Liver (tissue), 9 donors: Measurements from ENCODE around the gene CDK11A. TPM values are rescaled to one million over a fixed set of nuclear protein-coding genes. Genes with fewer than 3 reads are reported as not detected.
"Not testable (repeated sequence)": the region's sequence is repeated elsewhere in the genome, so short reads cannot be mapped to it uniquely, and the experiment has no call there.

Experiments used
- DNase-seq: peaks from one replicate; pipeline ENCODE4 v3.0.0-alpha.2; 2017; ENCODE audit warnings: low spot score
- H3K27ac ChIP-seq, 2 donors: one replicate each; pipeline ENCODE4 v1.7.0; 2013; ENCODE audit warnings: inconsistent platforms in 2 of 2, low read length in 2 of 2, control low read depth in 1 of 2, low read depth in 1 of 2, mild to moderate bottlenecking in 1 of 2
- H3K27me3 ChIP-seq, 4 donors: one replicate each; pipeline versions ENCODE4 v1.6.1 to v1.7.0; 2013; ENCODE audit warnings: low read length in 3 of 4, inconsistent platforms in 1 of 4, mild to moderate bottlenecking in 1 of 4, moderate library complexity in 1 of 4; ENCODE audit not compliant: control insufficient read depth in 4 of 4, insufficient read depth in 4 of 4
- H3K36me3 ChIP-seq, 4 donors: one replicate each; pipeline versions ENCODE4 v1.6.1 to v1.7.0; 2013; ENCODE audit warnings: low read length in 3 of 4, mild to moderate bottlenecking in 3 of 4, low read depth in 1 of 4, moderate library complexity in 1 of 4; ENCODE audit not compliant: control insufficient read depth in 4 of 4, insufficient read depth in 3 of 4
- H3K4me1 ChIP-seq, 4 donors: one replicate each; pipeline versions ENCODE4 v1.6.1 to v1.7.0; 2013; ENCODE audit warnings: low read length in 3 of 4, mild to moderate bottlenecking in 3 of 4, moderate library complexity in 1 of 4; ENCODE audit not compliant: control insufficient read depth in 4 of 4, insufficient read depth in 4 of 4
- H3K4me3 ChIP-seq, 3 donors: one replicate each; pipeline versions ENCODE4 v1.6.1 to v1.7.0; 2013; ENCODE audit warnings: low read length in 3 of 3, control low read depth in 1 of 3, low read depth in 1 of 3, mild to moderate bottlenecking in 1 of 3
- H3K9ac ChIP-seq, 2 donors: one replicate each; pipeline ENCODE4 v1.7.0; 2013; ENCODE audit warnings: low read length in 2 of 2, mild to moderate bottlenecking in 2 of 2, moderate library complexity in 2 of 2, control low read depth in 1 of 2, low read depth in 1 of 2
- H3K9me3 ChIP-seq, 4 donors: one replicate each; pipeline versions ENCODE4 v1.6.1 to v1.7.0; 2013; ENCODE audit warnings: low read length in 3 of 4; ENCODE audit not compliant: control insufficient read depth in 4 of 4
- EGR1 ChIP-seq, 2 donors: IDR thresholded peaks; 2 replicates each; pipeline ENCODE4 v1.6.1; 2016 to 2018; ENCODE audit warnings: antibody characterized with exemption in 2 of 2, low read depth in 2 of 2
- FOXA1 ChIP-seq: IDR thresholded peaks from 2 replicates; pipeline ENCODE4 v1.6.1; 2016; ENCODE audit warnings: antibody characterized with exemption
- FOXA2 ChIP-seq: IDR thresholded peaks from 2 replicates; pipeline ENCODE4 v1.6.1; 2016; ENCODE audit warnings: antibody characterized with exemption
- GABPA ChIP-seq, 2 donors: IDR thresholded peaks in 1 of 2; conservative IDR thresholded peaks in 1 of 2; 2 replicates each; pipeline ENCODE4 v1.6.1; 2016; ENCODE audit warnings: antibody characterized with exemption in 2 of 2, mild to moderate bottlenecking in 1 of 2, moderate library complexity in 1 of 2
- HNF4A ChIP-seq, 2 donors: conservative IDR thresholded peaks; 2 replicates each; pipeline ENCODE4 v1.6.1; 2016; ENCODE audit warnings: antibody characterized with exemption in 2 of 2, mild to moderate bottlenecking in 2 of 2
- HNF4G ChIP-seq: IDR thresholded peaks from 2 replicates; pipeline ENCODE4 v1.6.1; 2016; ENCODE audit warnings: antibody characterized with exemption
- JUND ChIP-seq, 2 donors: IDR thresholded peaks; 2 replicates each; pipeline ENCODE4 v1.6.1; 2016; ENCODE audit warnings: antibody characterized with exemption in 2 of 2
- NR2F2 ChIP-seq: IDR thresholded peaks from 2 replicates; pipeline ENCODE4 v1.6.1; 2016; ENCODE audit warnings: antibody characterized with exemption
- RAD21 ChIP-seq, 2 donors: IDR thresholded peaks; 2 replicates each; pipeline ENCODE4 v1.6.1; 2016; ENCODE audit warnings: antibody characterized with exemption in 2 of 2, mild to moderate bottlenecking in 2 of 2
- RXRA ChIP-seq, 2 donors: IDR thresholded peaks; 2 replicates each; pipeline ENCODE4 v1.6.1; 2017 to 2018; ENCODE audit warnings: antibody characterized with exemption in 2 of 2, mild to moderate bottlenecking in 1 of 2
- SP1 ChIP-seq: IDR thresholded peaks from 2 replicates; pipeline ENCODE4 v1.6.1; 2018; ENCODE audit warnings: antibody characterized with exemption, mild to moderate bottlenecking
- TAF1 ChIP-seq: conservative IDR thresholded peaks from 2 replicates; pipeline ENCODE4 v1.6.1; 2016; ENCODE audit warnings: antibody characterized with exemption, mild to moderate bottlenecking
- YY1 ChIP-seq: IDR thresholded peaks from 2 replicates; pipeline ENCODE4 v1.6.1; 2016; ENCODE audit warnings: antibody characterized with exemption, mild to moderate bottlenecking
- WGBS: extraction: QIAGEN DNeasy Blood & Tissue Kit; methylation state at CpG from one replicate; pipeline ENCODE4 v1.1.7; 2013; 5-methylcytosine and 5-hydroxymethylcytosine counted together
- polyA plus RNA-seq, 2 donors: library from polyadenylated mRNA; stranded (reverse) in 1 of 2; unstranded in 1 of 2; fragments of 200-250 nt in 1 of 2; fragments of >200 nt in 1 of 2; fragmentation: Nextera tagmentation in 1 of 2; extraction: Ambion mirVana in 1 of 2; gene quantifications; one replicate each; pipeline versions ENCODE4 v1.2.1 to v1.2.3, GENCODE V29; 2013 to 2015
- total RNA-seq, 2 donors: library from RNA; depleted of rRNA; stranded (reverse); fragments of >200 nt; gene quantifications; one replicate each; pipeline ENCODE4 v1.2.3, GENCODE V29; 2014
- TF ChIP-seq, protein P1 (sequence below): IDR thresholded peaks from 2 replicates; pipeline ENCODE4 v1.6.1; 2016; ENCODE audit warnings: antibody characterized with exemption
- TF ChIP-seq, protein P2 (sequence below): IDR thresholded peaks from 2 replicates; pipeline ENCODE4 v1.6.1; 2016; ENCODE audit warnings: antibody characterized with exemption, mild to moderate bottlenecking
- TF ChIP-seq, protein P3 (sequence below): fragments of 150-350 bp; IDR thresholded peaks from 2 replicates; pipeline ENCODE4 v1.5.1; 2017; ENCODE audit warnings: improper control_type of control experiment, low read depth, low read length; ENCODE audit not compliant: missing input control
- TF ChIP-seq, protein P4 (sequence below): IDR thresholded peaks from 2 replicates; pipeline ENCODE4 v1.6.1; 2016; ENCODE audit warnings: antibody characterized with exemption
- TF ChIP-seq, protein P5 (sequence below): IDR thresholded peaks from 2 replicates; pipeline ENCODE4 v1.6.1; 2016; ENCODE audit warnings: antibody characterized with exemption
- donor health status: healthy.
- donor health status: healthy.
- donor health status: healthy.
- donor health status: healthy.
- donor health status: healthy.

The CDK11A gene
- total and polyA plus RNA-seq, 4 donors: 13.7 to 17.0 (median 13.9) TPM

DNA sequence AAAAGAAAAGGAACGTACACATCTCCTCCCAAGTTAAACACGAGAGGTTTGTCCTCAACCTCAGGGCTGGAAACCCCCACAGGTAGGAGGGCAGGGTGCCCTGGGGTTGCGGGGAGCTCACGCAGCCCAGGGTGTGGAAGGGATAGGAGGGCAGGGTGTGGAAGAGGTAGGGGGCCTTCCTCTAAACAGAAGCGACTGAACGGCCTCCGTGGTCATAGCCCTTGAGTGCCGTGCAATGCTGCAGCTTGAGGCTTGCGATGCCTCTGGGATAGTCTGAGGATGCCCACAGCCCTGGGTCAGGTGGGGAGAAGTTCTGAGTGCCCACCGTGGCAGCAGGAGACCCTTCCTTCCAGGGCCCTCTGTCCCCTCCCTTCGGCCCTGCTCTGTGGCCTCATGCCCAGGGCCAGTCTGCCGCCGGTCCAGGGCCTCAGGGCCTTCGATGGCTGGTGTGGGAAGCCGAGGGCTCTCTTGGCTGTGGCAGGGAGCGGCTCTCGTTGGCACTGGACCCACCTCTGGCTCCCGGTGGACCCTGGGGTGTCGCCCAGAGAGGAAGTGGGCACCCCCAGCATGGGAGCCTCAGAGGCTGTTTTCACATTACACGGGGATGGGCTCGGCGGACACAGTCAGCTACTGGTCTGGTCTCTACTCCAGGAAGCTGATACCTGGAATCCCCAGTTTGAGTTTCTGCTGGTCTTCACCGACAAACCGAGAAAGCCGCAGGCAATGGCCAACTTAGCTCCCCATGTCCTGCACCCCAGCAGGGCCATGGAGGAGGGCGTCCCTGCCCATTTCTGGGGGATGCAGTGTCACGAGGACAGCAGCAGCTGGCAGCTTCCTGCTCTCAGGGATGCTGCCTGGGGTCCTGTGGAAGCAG lies 59.0 kb downstream of the CDK11A start:
- no peaks in the 10 kb centered on the region for H3K27me3 ChIP-seq
- WGBS: 94% methylated on average over 27 of the region's 27 CpGs
- no peak overlapping the region for H3K4me3 ChIP-seq
- H3K27ac ChIP-seq: no peak overlapping the region
- H3K36me3 ChIP-seq: peaks cover 10 to 31% (median 17%) of the 10 kb centered on the region in 4 donors
- no peaks in the 10 kb centered on the region for H3K9me3 ChIP-seq
- no peak for DNase-seq
- no peaks in the 10 kb centered on the region for H3K4me1 ChIP-seq
- H3K9ac ChIP-seq: no peak overlapping the region
- TF ChIP-seq RAD21 (IDR thresholded peaks at IDR 0.05) (no peak), TAF1 (no peak), FOXA1 (no peak), SP1 (no peak), JUND (IDR thresholded peaks at IDR 0.05) (no peak), NR2F2 (no peak), HNF4A (conservative IDR thresholded peaks at IDR 0.05) (no peak), GABPA (IDR thresholded peaks at IDR 0.05 in 1 of 2, conservative IDR thresholded peaks at IDR 0.05 in 1 of 2) (no peak), HNF4G (no peak), YY1 (no peak), EGR1 (IDR thresholded peaks at IDR 0.05; ENCODE audit: low read depth in 2 of 2) (no peak), FOXA2 (no peak), RXRA (IDR thresholded peaks at IDR 0.05) (no peak)
- TF ChIP-seq, protein P1, sequence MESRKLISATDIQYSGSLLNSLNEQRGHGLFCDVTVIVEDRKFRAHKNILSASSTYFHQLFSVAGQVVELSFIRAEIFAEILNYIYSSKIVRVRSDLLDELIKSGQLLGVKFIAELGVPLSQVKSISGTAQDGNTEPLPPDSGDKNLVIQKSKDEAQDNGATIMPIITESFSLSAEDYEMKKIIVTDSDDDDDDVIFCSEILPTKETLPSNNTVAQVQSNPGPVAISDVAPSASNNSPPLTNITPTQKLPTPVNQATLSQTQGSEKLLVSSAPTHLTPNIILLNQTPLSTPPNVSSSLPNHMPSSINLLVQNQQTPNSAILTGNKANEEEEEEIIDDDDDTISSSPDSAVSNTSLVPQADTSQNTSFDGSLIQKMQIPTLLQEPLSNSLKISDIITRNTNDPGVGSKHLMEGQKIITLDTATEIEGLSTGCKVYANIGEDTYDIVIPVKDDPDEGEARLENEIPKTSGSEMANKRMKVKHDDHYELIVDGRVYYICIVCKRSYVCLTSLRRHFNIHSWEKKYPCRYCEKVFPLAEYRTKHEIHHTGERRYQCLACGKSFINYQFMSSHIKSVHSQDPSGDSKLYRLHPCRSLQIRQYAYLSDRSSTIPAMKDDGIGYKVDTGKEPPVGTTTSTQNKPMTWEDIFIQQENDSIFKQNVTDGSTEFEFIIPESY: no peak
- TF ChIP-seq, protein P2, sequence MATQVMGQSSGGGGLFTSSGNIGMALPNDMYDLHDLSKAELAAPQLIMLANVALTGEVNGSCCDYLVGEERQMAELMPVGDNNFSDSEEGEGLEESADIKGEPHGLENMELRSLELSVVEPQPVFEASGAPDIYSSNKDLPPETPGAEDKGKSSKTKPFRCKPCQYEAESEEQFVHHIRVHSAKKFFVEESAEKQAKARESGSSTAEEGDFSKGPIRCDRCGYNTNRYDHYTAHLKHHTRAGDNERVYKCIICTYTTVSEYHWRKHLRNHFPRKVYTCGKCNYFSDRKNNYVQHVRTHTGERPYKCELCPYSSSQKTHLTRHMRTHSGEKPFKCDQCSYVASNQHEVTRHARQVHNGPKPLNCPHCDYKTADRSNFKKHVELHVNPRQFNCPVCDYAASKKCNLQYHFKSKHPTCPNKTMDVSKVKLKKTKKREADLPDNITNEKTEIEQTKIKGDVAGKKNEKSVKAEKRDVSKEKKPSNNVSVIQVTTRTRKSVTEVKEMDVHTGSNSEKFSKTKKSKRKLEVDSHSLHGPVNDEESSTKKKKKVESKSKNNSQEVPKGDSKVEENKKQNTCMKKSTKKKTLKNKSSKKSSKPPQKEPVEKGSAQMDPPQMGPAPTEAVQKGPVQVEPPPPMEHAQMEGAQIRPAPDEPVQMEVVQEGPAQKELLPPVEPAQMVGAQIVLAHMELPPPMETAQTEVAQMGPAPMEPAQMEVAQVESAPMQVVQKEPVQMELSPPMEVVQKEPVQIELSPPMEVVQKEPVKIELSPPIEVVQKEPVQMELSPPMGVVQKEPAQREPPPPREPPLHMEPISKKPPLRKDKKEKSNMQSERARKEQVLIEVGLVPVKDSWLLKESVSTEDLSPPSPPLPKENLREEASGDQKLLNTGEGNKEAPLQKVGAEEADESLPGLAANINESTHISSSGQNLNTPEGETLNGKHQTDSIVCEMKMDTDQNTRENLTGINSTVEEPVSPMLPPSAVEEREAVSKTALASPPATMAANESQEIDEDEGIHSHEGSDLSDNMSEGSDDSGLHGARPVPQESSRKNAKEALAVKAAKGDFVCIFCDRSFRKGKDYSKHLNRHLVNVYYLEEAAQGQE: no peak
- TF ChIP-seq, protein P3, sequence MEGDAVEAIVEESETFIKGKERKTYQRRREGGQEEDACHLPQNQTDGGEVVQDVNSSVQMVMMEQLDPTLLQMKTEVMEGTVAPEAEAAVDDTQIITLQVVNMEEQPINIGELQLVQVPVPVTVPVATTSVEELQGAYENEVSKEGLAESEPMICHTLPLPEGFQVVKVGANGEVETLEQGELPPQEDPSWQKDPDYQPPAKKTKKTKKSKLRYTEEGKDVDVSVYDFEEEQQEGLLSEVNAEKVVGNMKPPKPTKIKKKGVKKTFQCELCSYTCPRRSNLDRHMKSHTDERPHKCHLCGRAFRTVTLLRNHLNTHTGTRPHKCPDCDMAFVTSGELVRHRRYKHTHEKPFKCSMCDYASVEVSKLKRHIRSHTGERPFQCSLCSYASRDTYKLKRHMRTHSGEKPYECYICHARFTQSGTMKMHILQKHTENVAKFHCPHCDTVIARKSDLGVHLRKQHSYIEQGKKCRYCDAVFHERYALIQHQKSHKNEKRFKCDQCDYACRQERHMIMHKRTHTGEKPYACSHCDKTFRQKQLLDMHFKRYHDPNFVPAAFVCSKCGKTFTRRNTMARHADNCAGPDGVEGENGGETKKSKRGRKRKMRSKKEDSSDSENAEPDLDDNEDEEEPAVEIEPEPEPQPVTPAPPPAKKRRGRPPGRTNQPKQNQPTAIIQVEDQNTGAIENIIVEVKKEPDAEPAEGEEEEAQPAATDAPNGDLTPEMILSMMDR: no peak
- TF ChIP-seq, protein P4, sequence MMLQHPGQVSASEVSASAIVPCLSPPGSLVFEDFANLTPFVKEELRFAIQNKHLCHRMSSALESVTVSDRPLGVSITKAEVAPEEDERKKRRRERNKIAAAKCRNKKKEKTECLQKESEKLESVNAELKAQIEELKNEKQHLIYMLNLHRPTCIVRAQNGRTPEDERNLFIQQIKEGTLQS: no peak
- TF ChIP-seq, protein P5, sequence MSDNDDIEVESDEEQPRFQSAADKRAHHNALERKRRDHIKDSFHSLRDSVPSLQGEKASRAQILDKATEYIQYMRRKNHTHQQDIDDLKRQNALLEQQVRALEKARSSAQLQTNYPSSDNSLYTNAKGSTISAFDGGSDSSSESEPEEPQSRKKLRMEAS: no peak

DNA sequence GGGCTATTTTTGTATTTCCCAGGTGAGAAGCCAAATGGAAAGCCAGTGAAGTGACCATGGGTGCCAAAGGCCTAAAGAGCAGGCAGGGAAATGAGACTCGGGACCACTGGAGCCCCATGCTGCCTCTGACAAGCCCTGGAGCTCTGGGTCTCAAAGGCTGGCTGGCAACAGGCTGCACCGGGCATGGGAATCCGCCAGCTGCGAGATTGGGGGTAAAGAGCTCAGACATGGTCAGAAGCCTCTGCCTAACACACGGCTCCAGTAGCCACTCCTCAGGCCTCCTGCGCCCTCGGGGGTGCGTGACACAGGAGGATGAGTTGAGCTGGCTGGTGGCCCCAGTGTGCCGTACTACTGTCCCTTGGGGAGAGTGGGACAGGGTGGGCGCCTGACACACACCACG lies 59.8 kb downstream of the CDK11A start:
- H3K4me3 ChIP-seq, H3K4me1 ChIP-seq, H3K9me3 ChIP-seq, DNase-seq, H3K27me3 ChIP-seq, H3K9ac ChIP-seq, H3K27ac ChIP-seq: not testable (repeated sequence)
- peaks cover 8 to 24% (median 13%) of the 10 kb centered on the region in 4 donors for H3K36me3 ChIP-seq
- 88% methylated on average over 7 of the region's 11 CpGs for WGBS

DNA sequence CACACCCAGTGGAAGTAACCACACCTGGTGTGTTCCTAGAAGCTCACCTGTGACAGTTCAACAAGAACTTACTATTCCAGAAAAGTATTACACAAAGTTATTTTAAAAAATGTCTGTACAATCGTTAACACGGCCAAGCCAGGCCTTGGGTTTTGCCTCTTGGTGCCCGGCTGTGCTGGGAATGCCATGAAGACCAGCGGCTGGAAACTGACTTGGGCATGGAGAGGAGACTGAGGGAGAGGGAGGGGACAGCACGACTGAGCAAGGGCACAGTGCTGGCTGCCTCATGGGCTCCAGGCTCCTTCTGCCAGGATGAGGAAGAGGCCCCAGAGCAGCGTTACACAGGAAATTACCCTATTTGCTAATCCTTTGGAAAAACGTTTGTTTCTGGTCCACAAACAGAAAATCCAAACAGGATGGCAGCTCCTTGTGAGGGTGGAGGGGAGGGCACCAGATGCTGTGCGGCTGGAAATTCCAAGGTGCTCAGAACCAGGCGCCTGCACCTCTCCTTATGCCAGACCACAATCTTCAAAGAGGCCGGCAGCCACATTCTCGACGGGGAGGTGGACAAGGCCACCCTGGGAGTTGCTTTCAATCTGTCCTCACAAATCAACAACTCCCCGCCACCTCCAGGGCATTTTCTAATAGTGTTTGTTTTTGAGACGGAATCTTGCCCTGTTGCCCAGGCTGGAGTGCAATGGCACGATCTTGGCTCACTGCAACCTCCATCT lies 61.2 kb downstream of the CDK11A start:
- not testable (repeated sequence) for H3K9ac ChIP-seq, H3K4me1 ChIP-seq, H3K9me3 ChIP-seq, H3K27ac ChIP-seq, H3K27me3 ChIP-seq, H3K4me3 ChIP-seq, DNase-seq
- WGBS: 81% methylated on average over 15 of the region's 15 CpGs
- H3K36me3 ChIP-seq: peaks cover 8 to 20% (median 12%) of the 10 kb centered on the region in 4 donors
